HEK293 (cell line): ENCODE results near the gene MXD4.

Experiments used
- GFI1B ChIP-seq: fragments of 450-650 bp; formaldehyde crosslinking; IDR thresholded peaks from 2 replicates; pipeline ENCODE4 v1.5.1; 2016; ENCODE audit warnings: missing biosample characterization, missing genetic modification characterization
- TF ChIP-seq, protein P1 (sequence below): fragments of 450-650 bp; IDR thresholded peaks from 2 replicates; pipeline ENCODE4 v1.5.1; 2018; ENCODE audit warnings: missing biosample characterization, missing genetic modification characterization
- TF ChIP-seq, protein P2 (sequence below): fragments of 450-650 bp; formaldehyde crosslinking; IDR thresholded peaks from 2 replicates; pipeline ENCODE4 v1.5.1; 2016; ENCODE audit warnings: missing biosample characterization, missing genetic modification characterization, borderline replicate concordance
- TF ChIP-seq, protein P3 (sequence below): fragments of 450-650 bp; formaldehyde crosslinking; IDR thresholded peaks from 2 replicates; pipeline ENCODE4 v1.5.1; 2016; ENCODE audit warnings: missing biosample characterization, missing genetic modification characterization, low read depth
- TF ChIP-seq, protein P4 (sequence below): fragments of 450-650 bp; formaldehyde crosslinking; IDR thresholded peaks from 2 replicates; pipeline ENCODE4 v1.5.1; 2016; ENCODE audit warnings: missing biosample characterization, missing genetic modification characterization
- TF ChIP-seq, protein P5 (sequence below): fragments of 450-650 bp; formaldehyde crosslinking; IDR thresholded peaks from 2 replicates; pipeline ENCODE4 v1.5.1; 2016; ENCODE audit warnings: missing biosample characterization, missing genetic modification characterization

DNA sequence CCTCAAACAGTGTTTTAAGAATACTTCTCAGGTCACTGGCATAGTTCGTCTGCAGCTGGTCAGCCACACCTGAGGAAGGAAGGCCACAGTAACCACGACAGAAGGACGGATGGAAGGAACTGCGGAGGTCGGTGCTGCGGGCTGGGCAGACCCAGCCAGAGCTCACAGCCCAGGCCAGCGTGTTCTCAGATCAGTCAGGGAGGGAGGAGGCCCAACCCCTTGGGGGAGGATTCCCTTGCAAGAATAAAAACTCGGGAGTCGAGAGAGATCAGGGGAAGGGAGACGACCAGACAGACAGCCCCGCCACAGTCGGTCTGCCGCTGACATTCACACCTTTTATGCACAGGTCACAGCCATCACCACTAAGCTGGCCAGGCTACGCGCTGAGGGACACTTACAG lies 11.3 kb upstream of the MXD4 start:
- TF ChIP-seq, protein P1, sequence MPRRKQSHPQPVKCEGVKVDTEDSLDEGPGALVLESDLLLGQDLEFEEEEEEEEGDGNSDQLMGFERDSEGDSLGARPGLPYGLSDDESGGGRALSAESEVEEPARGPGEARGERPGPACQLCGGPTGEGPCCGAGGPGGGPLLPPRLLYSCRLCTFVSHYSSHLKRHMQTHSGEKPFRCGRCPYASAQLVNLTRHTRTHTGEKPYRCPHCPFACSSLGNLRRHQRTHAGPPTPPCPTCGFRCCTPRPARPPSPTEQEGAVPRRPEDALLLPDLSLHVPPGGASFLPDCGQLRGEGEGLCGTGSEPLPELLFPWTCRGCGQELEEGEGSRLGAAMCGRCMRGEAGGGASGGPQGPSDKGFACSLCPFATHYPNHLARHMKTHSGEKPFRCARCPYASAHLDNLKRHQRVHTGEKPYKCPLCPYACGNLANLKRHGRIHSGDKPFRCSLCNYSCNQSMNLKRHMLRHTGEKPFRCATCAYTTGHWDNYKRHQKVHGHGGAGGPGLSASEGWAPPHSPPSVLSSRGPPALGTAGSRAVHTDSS: no peak
- TF ChIP-seq, protein P2, sequence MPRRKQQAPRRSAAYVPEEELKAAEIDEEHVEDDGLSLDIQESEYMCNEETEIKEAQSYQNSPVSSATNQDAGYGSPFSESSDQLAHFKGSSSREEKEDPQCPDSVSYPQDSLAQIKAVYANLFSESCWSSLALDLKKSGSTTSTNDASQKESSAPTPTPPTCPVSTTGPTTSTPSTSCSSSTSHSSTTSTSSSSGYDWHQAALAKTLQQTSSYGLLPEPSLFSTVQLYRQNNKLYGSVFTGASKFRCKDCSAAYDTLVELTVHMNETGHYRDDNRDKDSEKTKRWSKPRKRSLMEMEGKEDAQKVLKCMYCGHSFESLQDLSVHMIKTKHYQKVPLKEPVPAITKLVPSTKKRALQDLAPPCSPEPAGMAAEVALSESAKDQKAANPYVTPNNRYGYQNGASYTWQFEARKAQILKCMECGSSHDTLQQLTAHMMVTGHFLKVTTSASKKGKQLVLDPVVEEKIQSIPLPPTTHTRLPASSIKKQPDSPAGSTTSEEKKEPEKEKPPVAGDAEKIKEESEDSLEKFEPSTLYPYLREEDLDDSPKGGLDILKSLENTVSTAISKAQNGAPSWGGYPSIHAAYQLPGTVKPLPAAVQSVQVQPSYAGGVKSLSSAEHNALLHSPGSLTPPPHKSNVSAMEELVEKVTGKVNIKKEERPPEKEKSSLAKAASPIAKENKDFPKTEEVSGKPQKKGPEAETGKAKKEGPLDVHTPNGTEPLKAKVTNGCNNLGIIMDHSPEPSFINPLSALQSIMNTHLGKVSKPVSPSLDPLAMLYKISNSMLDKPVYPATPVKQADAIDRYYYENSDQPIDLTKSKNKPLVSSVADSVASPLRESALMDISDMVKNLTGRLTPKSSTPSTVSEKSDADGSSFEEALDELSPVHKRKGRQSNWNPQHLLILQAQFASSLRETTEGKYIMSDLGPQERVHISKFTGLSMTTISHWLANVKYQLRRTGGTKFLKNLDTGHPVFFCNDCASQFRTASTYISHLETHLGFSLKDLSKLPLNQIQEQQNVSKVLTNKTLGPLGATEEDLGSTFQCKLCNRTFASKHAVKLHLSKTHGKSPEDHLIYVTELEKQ: no peak
- TF ChIP-seq, protein P3, sequence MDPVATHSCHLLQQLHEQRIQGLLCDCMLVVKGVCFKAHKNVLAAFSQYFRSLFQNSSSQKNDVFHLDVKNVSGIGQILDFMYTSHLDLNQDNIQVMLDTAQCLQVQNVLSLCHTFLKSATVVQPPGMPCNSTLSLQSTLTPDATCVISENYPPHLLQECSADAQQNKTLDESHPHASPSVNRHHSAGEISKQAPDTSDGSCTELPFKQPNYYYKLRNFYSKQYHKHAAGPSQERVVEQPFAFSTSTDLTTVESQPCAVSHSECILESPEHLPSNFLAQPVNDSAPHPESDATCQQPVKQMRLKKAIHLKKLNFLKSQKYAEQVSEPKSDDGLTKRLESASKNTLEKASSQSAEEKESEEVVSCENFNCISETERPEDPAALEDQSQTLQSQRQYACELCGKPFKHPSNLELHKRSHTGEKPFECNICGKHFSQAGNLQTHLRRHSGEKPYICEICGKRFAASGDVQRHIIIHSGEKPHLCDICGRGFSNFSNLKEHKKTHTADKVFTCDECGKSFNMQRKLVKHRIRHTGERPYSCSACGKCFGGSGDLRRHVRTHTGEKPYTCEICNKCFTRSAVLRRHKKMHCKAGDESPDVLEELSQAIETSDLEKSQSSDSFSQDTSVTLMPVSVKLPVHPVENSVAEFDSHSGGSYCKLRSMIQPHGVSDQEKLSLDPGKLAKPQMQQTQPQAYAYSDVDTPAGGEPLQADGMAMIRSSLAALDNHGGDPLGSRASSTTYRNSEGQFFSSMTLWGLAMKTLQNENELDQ (tag by site-specific recombination): no peak
- TF ChIP-seq GFI1B: no peak
- TF ChIP-seq, protein P4, sequence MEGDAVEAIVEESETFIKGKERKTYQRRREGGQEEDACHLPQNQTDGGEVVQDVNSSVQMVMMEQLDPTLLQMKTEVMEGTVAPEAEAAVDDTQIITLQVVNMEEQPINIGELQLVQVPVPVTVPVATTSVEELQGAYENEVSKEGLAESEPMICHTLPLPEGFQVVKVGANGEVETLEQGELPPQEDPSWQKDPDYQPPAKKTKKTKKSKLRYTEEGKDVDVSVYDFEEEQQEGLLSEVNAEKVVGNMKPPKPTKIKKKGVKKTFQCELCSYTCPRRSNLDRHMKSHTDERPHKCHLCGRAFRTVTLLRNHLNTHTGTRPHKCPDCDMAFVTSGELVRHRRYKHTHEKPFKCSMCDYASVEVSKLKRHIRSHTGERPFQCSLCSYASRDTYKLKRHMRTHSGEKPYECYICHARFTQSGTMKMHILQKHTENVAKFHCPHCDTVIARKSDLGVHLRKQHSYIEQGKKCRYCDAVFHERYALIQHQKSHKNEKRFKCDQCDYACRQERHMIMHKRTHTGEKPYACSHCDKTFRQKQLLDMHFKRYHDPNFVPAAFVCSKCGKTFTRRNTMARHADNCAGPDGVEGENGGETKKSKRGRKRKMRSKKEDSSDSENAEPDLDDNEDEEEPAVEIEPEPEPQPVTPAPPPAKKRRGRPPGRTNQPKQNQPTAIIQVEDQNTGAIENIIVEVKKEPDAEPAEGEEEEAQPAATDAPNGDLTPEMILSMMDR (tag by site-specific recombination): no peak
- TF ChIP-seq, protein P5, sequence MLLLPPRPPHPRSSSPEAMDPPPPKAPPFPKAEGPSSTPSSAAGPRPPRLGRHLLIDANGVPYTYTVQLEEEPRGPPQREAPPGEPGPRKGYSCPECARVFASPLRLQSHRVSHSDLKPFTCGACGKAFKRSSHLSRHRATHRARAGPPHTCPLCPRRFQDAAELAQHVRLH: no peak
